NCI-H2196 treated with DMSO at 0.1 percent for 48 hours (cell line): ENCODE results near the gene PRKN.

ENCODE experiments used
- DNase-seq: peaks from one replicate; lab custom pipeline; 2025; ENCODE audit not compliant: unreplicated experiment; lab: John Stamatoyannopoulos, UW

The PRKN gene

GRCh38 chr6:162151021-162151665, 576.4 kb downstream of the PRKN start:
- no peak for DNase-seq

GRCh38 chr6:162150295-162150694, 577.3 kb downstream of the PRKN start:
- no peak for DNase-seq

GRCh38 chr6:162149786-162150185, 577.8 kb downstream of the PRKN start:
- no peak for DNase-seq

GRCh38 chr6:162147805-162148204, 579.8 kb downstream of the PRKN start:
- no peak for DNase-seq

GRCh38 chr6:162147281-162147680, 580.3 kb downstream of the PRKN start:
- DNase-seq, result no peak

- no peak for DNase-seq
Measured at GRCh38 chr6:162140251-162140852, 587.2 kb downstream of the PRKN start.

- no peak for DNase-seq
Measured at GRCh38 chr6:162125659-162126058, 601.9 kb downstream of the PRKN start.

- DNase-seq, result no peak
Measured at GRCh38 chr6:162124710-162125435, 602.7 kb downstream of the PRKN start.

- no peak for DNase-seq
Measured at GRCh38 chr6:162123797-162124196, 603.8 kb downstream of the PRKN start.

GRCh38 chr6:162119341-162119740, 608.2 kb downstream of the PRKN start:
- DNase-seq, result no peak

- no peak for DNase-seq
Measured at GRCh38 chr6:162118706-162119105, 608.9 kb downstream of the PRKN start.

- DNase-seq, result no peak
Measured at GRCh38 chr6:162116902-162117525, 610.6 kb downstream of the PRKN start.

- DNase-seq, result no peak
Measured at GRCh38 chr6:162109480-162110050, 618.0 kb downstream of the PRKN start.

GRCh38 chr6:162108041-162108440, 619.5 kb downstream of the PRKN start:
- no peak for DNase-seq

GRCh38 chr6:162100096-162100495, 627.5 kb downstream of the PRKN start:
- no peak for DNase-seq

- no peak for DNase-seq
Measured at GRCh38 chr6:162099685-162100084, 627.9 kb downstream of the PRKN start.

- no peak for DNase-seq
Measured at GRCh38 chr6:162092816-162093502, 634.6 kb downstream of the PRKN start.

GRCh38 chr6:162090734-162091133, 636.8 kb downstream of the PRKN start:
- no peak for DNase-seq

- DNase-seq, result no peak
Measured at GRCh38 chr6:162088091-162088490, 639.5 kb downstream of the PRKN start.

- DNase-seq, result no peak
Measured at GRCh38 chr6:162085561-162085960, 642.0 kb downstream of the PRKN start.

- no peak for DNase-seq
Measured at GRCh38 chr6:162082520-162082919, 645.0 kb downstream of the PRKN start.
